NCI-H1092 (cell line): ENCODE results near the gene OPALIN.

ENCODE experiments used
- DNase-seq: peaks from one replicate; lab custom pipeline; 2025; lab: John Stamatoyannopoulos, UW

OPALIN gene

DNA sequence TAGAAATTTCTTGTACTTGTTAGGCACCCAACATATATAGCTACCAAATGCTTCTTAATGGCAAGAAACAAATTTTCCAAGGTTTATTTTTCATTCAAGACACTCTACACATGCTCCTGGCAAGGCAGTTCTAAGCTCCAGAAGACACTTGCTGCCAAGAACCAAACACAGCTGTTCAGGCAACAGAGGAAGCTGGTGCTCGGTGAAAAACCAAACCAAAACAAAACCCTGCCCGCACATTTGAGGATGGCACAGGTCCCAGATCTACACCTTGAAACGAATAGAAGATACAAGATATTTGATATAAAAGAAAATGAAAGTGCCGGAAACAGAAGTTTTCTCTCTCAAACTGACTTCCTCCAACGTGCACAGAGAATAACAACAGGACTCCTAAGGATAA is 59.4 kb downstream of the OPALIN start:
- no peak for DNase-seq

- no peak for DNase-seq
Observed at GRCh38 chr10:96298362-96298761, 60.4 kb downstream of the OPALIN start.

DNA sequence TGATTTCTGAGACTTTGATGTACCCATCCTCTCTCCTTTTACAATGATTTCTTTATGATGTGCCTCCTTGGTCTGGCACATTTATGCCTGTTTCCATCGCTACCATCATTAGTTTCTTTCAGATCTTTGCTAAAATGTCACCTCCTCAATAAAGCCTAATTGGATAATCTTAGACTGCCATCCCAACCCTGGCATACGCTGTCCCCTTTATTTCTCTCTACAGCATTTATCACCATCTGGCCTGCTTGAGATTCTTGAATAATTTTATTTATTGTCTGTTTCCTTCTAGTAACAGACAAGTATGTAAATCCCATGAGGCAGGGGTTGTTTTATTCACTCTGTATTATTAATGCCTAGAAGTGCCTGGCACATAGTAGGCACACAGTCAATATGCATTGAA is 61.3 kb downstream of the OPALIN start:
- no peak for DNase-seq

DNA sequence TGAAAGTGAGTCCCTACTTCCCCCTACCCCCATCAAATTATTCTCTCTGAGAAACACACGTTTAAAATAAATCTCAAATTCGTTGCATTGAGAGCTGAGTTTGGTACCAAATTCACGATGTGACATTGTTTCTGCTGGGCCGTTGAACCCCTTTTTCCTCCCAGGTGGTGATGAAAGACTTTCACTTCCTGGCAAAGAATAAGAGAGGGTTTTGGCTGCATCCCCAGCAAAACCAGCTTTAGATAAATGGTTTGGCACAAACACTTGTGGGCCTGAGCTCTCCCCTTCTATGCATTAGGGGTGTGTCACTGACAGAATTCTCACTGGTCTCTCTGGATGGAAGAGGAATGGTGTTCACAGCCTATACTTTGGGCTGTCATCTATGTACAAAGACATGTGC is 63.3 kb downstream of the OPALIN start:
- no peak for DNase-seq
